Heart right ventricle (tissue), 16 donors: ENCODE results near the gene XPO6. TPM values are rescaled to one million over a fixed set of nuclear protein-coding genes. Genes with fewer than 3 reads are reported as not detected.
A peak's percentile ranks its signal among the peaks of the same experiment; 100 is the strongest.

ENCODE experiments used
- ATAC-seq, 8 donors: fragments of 200-7000 bp; cut with Tn5 transposase; one replicate each; pipeline ENCODE4 v1.9.1; 2020; ENCODE audit warnings: mild to moderate bottlenecking in 8 of 8, moderate library complexity in 8 of 8, moderate number of reproducible peaks in 1 of 8
- DNase-seq, 2 donors: peaks; one replicate each; pipeline ENCODE4 v3.0.0-alpha.2; 2020
- H3K27ac ChIP-seq, 10 donors: fragments of 200-600 bp; sonication (generic) in 2 of 10; one replicate each; pipeline versions ENCODE4 v1.5.0 to v1.8.0; 2020 to 2022; ENCODE audit warnings: mild to moderate bottlenecking in 3 of 10
- H3K27me3 ChIP-seq, 7 donors: fragments of 200-600 bp; one replicate each; pipeline ENCODE4 v1.8.0; 2021 to 2022; ENCODE audit warnings: mild to moderate bottlenecking in 2 of 7
- H3K36me3 ChIP-seq, 9 donors: fragments of 200-600 bp; sonication (generic) in 1 of 9; one replicate each; pipeline versions ENCODE4 v1.5.0 to v1.8.0; 2020 to 2022; ENCODE audit warnings: mild to moderate bottlenecking in 2 of 9
- H3K4me1 ChIP-seq, 9 donors: fragments of 200-600 bp; sonication (generic) in 1 of 9; one replicate each; pipeline versions ENCODE4 v1.5.0 to v1.8.0; 2020 to 2022; ENCODE audit warnings: mild to moderate bottlenecking in 4 of 9
- H3K4me3 ChIP-seq, 10 donors: fragments of 200-600 bp; sonication (generic) in 2 of 10; one replicate each; pipeline versions ENCODE4 v1.5.0 to v1.8.0; 2020 to 2022; ENCODE audit warnings: mild to moderate bottlenecking in 7 of 10, moderate library complexity in 2 of 10
- H3K9me3 ChIP-seq, 11 donors: fragments of 200-600 bp in 10 of 11; sonication (generic) in 2 of 11; one replicate each; pipeline versions ENCODE4 v1.5.0 to v1.8.0; 2013 to 2022; ENCODE audit warnings: mild to moderate bottlenecking in 2 of 11, control low read depth in 1 of 11, moderate library complexity in 1 of 11
- CTCF ChIP-seq, 9 donors: fragments of 200-600 bp; sonication (generic) in 2 of 9; IDR thresholded peaks; one replicate each; pipeline versions ENCODE4 v1.5.0 to v1.8.0; 2021 to 2022; ENCODE audit warnings: antibody characterized with exemption in 9 of 9, mild to moderate bottlenecking in 5 of 9, moderate library complexity in 1 of 9
- WGBS, 2 donors: extraction: QIAGEN DNeasy Blood & Tissue Kit; methylation state at CpG; one replicate each; pipeline ENCODE4 v1.1.7; 2013; ENCODE audit warnings: inconsistent platforms in 1 of 2; 5-methylcytosine and 5-hydroxymethylcytosine counted together
- intact Hi-C, 10 donors: fragments of 100-400 bp; cut with DNase I; formaldehyde crosslinking; loops; one replicate each; pipeline versions ENCODE4 v1.11.1 to v1.14.2; 2022
- polyA plus RNA-seq, 2 donors: library from polyadenylated mRNA; stranded (reverse); fragments of 200-250 nt; gene quantifications; one replicate each; pipeline ENCODE4 v1.2.3, GENCODE V29; 2013
- total RNA-seq, 10 donors: library from RNA; stranded (reverse); fragmentation: NEBNext Ultra II Directional in 3 of 10; extraction: Animal tissue kit (Norgen Biotek cat#: 25700) in 3 of 10; gene quantifications; one replicate each; pipeline versions ENCODE4 v1.2.1 to v1.2.4, GENCODE V29; 2021 to 2023
- donor health status: Arrhythmogenic right ventricular cardiomyopathy.
- donor health status: ischemic (EF 13 %, LVEDD 7.1; RV severe dilation, severe dysfunction).
- donor health status: healthy with polysubstance abuse.
- donor health status: DM: no; HTN: yes; CAD: no.
- donor health status: DM: no; HTN: no; CAD: no.
- donor health status: ischemic (EF 25% LVEDD 6.9; RV normal size, moderate dysfunction).
- donor health status: ischemic (EF 25% LVEDD 5.7; RV mildly dilated, moderate dysfunction).
- donor health status: healthy.
- donor health status: DM: yes; HTN: yes; CAD: no.
- donor health status: Ischemic cardiomyopathy.
- donor health status: ischemic (EF 35%, LVEDD 5.7; RV mildly dilated, moderate dysfunction).
- donor health status: nonischemic (EF 11% LVEDD 7.7; RV severe dilation, severe dysfunction).
- donor health status: DM: yes; HTN: yes; CAD: no.
- donor health status: PGD.
- donor health status: ischemic (EF 29% LVEDD 5.4; RV normal size, mild dysfunction).
- donor health status: nonischemic (EF 23%, LVEDD 6.1; RV moderate dilation, normal function).

The XPO6 gene
- total and polyA plus RNA-seq, 12 donors, result 22.1 to 41.8 (median 29.3) TPM

GRCh38 chr16:28258567-28258966, 46.8 kb upstream of the XPO6 start:
- WGBS, 2 donors, result 5 to 9% methylated on average over 18 of the region's 18 CpGs
- peaks cover 0 to 35% (median 19%) of the 10 kb centered on the region in 7 donors for H3K27me3 ChIP-seq
- peak; percentile 68 to 73 for DNase-seq
- peaks cover 0 to 34% (median 5%) of the 10 kb centered on the region in 9 donors for H3K4me1 ChIP-seq
- TF ChIP-seq CTCF (IDR thresholded peaks at IDR 0.05), result no peak
- H3K36me3 ChIP-seq, result no peaks in the 10 kb centered on the region
- H3K9me3 ChIP-seq, result no peaks in the 10 kb centered on the region
- peak overlapping the region in 9 of 10 donors; percentile 26 to 92 (median 77) for H3K27ac ChIP-seq
- peak overlapping the region; percentile 32 to 65 (median 54) for H3K4me3 ChIP-seq
- peak; percentile 61 to 78 (median 72) for ATAC-seq
- intact Hi-C loops, result no loop called here

GRCh38 chr16:28257256-28257655, 45.5 kb upstream of the XPO6 start:
- peaks cover 0 to 35% (median 19%) of the 10 kb centered on the region in 7 donors for H3K27me3 ChIP-seq
- no peak for DNase-seq
- no peak overlapping the region for H3K27ac ChIP-seq
- ATAC-seq, result no peak
- H3K9me3 ChIP-seq, result peaks cover 0 to 10% (median 0%) of the 10 kb centered on the region in 11 donors
- intact Hi-C loops, result no loop called here
- no peak for TF ChIP-seq CTCF (IDR thresholded peaks at IDR 0.05)
- H3K36me3 ChIP-seq, result no peaks in the 10 kb centered on the region
- peaks cover 0 to 26% (median 5%) of the 10 kb centered on the region in 9 donors for H3K4me1 ChIP-seq
- no peak overlapping the region for H3K4me3 ChIP-seq
- WGBS, 2 donors, result 78 to 80% methylated on average over 4 of the region's 4 CpGs

DNA sequence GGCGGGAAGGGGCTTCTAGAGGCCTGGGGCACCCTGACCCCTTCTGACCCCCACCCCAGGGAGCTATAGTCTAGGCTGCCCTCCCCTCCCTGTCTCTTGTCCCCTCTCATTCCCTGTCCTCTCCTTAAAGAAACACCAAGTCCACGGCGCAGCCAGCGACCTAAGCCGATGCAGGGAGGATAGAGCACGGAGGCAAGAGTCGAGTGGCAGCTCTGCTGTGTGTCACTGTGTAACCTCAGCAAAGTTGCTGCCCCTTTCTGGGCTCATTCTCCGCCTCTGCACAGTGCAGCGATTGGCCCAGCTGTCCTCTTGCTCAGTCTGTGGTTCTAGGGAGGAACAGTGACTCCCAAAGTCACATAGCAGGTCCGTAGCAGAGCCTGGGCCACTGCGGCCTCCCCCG, 44.1 kb upstream of the XPO6 start:
- ATAC-seq (no peak), DNase-seq (no peak)
- Histone ChIP-seq H3K4me1 (peaks cover 0 to 16% (median 5%) of the 10 kb centered on the region in 9 donors), H3K27me3 (peaks cover 0 to 28% (median 19%) of the 10 kb centered on the region in 7 donors), H3K4me3 (no peak overlapping the region), H3K36me3 (no peaks in the 10 kb centered on the region), H3K9me3 (peaks cover 0 to 11% (median 0%) of the 10 kb centered on the region in 11 donors), H3K27ac (no peak overlapping the region)
- intact Hi-C loops, result no loop called here
- no peak for TF ChIP-seq CTCF (IDR thresholded peaks at IDR 0.05)
- WGBS, 2 donors, result 89 to 90% methylated on average over 12 of the region's 12 CpGs

GRCh38 chr16:28254158-28254557, 42.4 kb upstream of the XPO6 start:
- intact Hi-C loops, result no loop called here
- WGBS, 2 donors, result 75 to 83% methylated on average over 6 of the region's 6 CpGs
- peaks cover 0 to 9% (median 4%) of the 10 kb centered on the region in 9 donors for H3K4me1 ChIP-seq

More at GRCh38 chr16:28254158-28254557, 42.4 kb upstream of the XPO6 start:
- H3K9me3 ChIP-seq, result peaks cover 0 to 11% (median 0%) of the 10 kb centered on the region in 11 donors
- peaks cover 0 to 18% (median 12%) of the 10 kb centered on the region in 7 donors for H3K27me3 ChIP-seq
- ATAC-seq, result no peak
- no peak for TF ChIP-seq CTCF (IDR thresholded peaks at IDR 0.05)
- no peak for DNase-seq
- no peak overlapping the region for H3K4me3 ChIP-seq
- no peak overlapping the region for H3K27ac ChIP-seq
- no peaks in the 10 kb centered on the region for H3K36me3 ChIP-seq
